ENCODE results near the gene NAXD. TPM values are rescaled to one million over a fixed set of nuclear protein-coding genes. Genes with fewer than 3 reads are reported as not detected.

NAXD gene
- total RNA-seq, 1 donor from 2014 or later: 17.2 TPM

GRCh38 chr13:110649551-110649950 lies 34.2 kb downstream of the NAXD start:
- Histone ChIP-seq H3K36me3 (peaks cover 0 to 24% of the 10 kb centered on the region in 2 donors), H3K27me3 (no peaks in the 10 kb centered on the region), H3K4me1 (no peaks in the 10 kb centered on the region), H3K27ac (no peak overlapping the region), H3K9me3 (no peaks in the 10 kb centered on the region), H3K4me3 (no peak overlapping the region)
- intact Hi-C loops (cut with DNase I): no loop called here
- no peak for DNase-seq (ENCODE audit: extremely low spot score in 2 of 2)
- no peak for TF ChIP-seq POLR2AphosphoS5 (IDR thresholded peaks at IDR 0.05; ENCODE audit: insufficient read depth in 1 of 2, low read depth in 1 of 2)
- TF ChIP-seq, protein P1, sequence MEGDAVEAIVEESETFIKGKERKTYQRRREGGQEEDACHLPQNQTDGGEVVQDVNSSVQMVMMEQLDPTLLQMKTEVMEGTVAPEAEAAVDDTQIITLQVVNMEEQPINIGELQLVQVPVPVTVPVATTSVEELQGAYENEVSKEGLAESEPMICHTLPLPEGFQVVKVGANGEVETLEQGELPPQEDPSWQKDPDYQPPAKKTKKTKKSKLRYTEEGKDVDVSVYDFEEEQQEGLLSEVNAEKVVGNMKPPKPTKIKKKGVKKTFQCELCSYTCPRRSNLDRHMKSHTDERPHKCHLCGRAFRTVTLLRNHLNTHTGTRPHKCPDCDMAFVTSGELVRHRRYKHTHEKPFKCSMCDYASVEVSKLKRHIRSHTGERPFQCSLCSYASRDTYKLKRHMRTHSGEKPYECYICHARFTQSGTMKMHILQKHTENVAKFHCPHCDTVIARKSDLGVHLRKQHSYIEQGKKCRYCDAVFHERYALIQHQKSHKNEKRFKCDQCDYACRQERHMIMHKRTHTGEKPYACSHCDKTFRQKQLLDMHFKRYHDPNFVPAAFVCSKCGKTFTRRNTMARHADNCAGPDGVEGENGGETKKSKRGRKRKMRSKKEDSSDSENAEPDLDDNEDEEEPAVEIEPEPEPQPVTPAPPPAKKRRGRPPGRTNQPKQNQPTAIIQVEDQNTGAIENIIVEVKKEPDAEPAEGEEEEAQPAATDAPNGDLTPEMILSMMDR (IDR thresholded peaks at IDR 0.05): no peak
- TF ChIP-seq POLR2A (IDR thresholded peaks at IDR 0.05): no peak

- no peak for DNase-seq (ENCODE audit: extremely low spot score in 2 of 2)
Observed at GRCh38 chr13:110650436-110650835, 35.1 kb downstream of the NAXD start.

GRCh38 chr13:110651271-110651670 lies 35.9 kb downstream of the NAXD start:
- no peak for DNase-seq (ENCODE audit: extremely low spot score in 2 of 2)
- H3K36me3 ChIP-seq: peaks cover 0 to 21% of the 10 kb centered on the region in 2 donors
- H3K27me3 ChIP-seq: no peaks in the 10 kb centered on the region

More at GRCh38 chr13:110650436-110650835, 35.1 kb downstream of the NAXD start:
- Histone ChIP-seq H3K27me3 (no peaks in the 10 kb centered on the region), H3K36me3 (peaks cover 0 to 23% of the 10 kb centered on the region in 2 donors), H3K4me3 (no peak overlapping the region), H3K27ac (no peak overlapping the region), H3K4me1 (no peaks in the 10 kb centered on the region), H3K9me3 (no peaks in the 10 kb centered on the region)
- intact Hi-C loops (cut with DNase I): no loop called here
- TF ChIP-seq POLR2A (IDR thresholded peaks at IDR 0.05): no peak
- TF ChIP-seq POLR2AphosphoS5 (IDR thresholded peaks at IDR 0.05; ENCODE audit: insufficient read depth in 1 of 2, low read depth in 1 of 2): no peak
- TF ChIP-seq, protein P1 (IDR thresholded peaks at IDR 0.05): no peak

GRCh38 chr13:110651726-110652230 lies 36.4 kb downstream of the NAXD start:
- H3K36me3 ChIP-seq: peaks cover 0 to 21% of the 10 kb centered on the region in 2 donors

More at GRCh38 chr13:110651271-110651670, 35.9 kb downstream of the NAXD start:
- Histone ChIP-seq H3K4me1 (no peaks in the 10 kb centered on the region), H3K27ac (no peak overlapping the region), H3K4me3 (no peak overlapping the region), H3K9me3 (no peaks in the 10 kb centered on the region)
- intact Hi-C loops (cut with DNase I): no loop called here
- TF ChIP-seq POLR2A (IDR thresholded peaks at IDR 0.05) (no peak), POLR2AphosphoS5 (IDR thresholded peaks at IDR 0.05; ENCODE audit: insufficient read depth in 1 of 2, low read depth in 1 of 2) (no peak)
- TF ChIP-seq, protein P1 (IDR thresholded peaks at IDR 0.05): no peak

DNA sequence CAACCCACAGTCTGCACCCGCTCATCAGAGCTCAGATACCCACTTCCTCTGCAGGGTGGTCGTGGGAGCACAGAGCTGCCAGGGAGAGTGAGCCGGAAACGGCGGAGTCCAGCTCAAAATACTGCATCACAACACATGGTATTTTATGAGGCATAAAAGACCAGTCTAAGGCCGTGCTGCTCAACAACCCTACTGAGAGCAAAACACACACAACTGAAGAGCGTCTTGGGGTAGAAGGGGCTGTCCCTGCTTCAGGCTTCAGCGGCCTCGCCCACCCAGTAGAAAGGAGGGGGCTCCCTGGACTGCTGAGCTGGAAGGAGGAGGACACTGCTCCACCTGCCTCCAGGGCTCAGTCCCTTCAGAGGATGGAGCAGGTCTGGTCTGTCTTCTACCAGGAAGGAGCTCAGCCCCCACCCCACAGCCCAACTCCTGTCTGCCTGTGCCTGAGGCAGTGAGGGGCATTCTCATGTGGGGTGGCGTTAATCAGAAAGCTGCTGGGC lies 36.9 kb downstream of the NAXD start:
- Histone ChIP-seq H3K27ac (no peak overlapping the region), H3K4me3 (no peak overlapping the region), H3K4me1 (no peaks in the 10 kb centered on the region), H3K36me3 (peaks cover 0 to 21% of the 10 kb centered on the region in 2 donors), H3K9me3 (no peaks in the 10 kb centered on the region), H3K27me3 (no peaks in the 10 kb centered on the region)
- TF ChIP-seq POLR2AphosphoS5 (IDR thresholded peaks at IDR 0.05; ENCODE audit: insufficient read depth in 1 of 2, low read depth in 1 of 2): no peak
- TF ChIP-seq, protein P1 (IDR thresholded peaks at IDR 0.05): no peak
- intact Hi-C loops (cut with DNase I): no loop called here
- DNase-seq (ENCODE audit: extremely low spot score in 2 of 2): no peak

More at GRCh38 chr13:110651726-110652230, 36.4 kb downstream of the NAXD start:
- no peak overlapping the region for H3K27ac ChIP-seq
- H3K9me3 ChIP-seq: no peaks in the 10 kb centered on the region
- H3K4me1 ChIP-seq: no peaks in the 10 kb centered on the region
- intact Hi-C loops (cut with DNase I): no loop called here
- no peaks in the 10 kb centered on the region for H3K27me3 ChIP-seq
- TF ChIP-seq POLR2A (IDR thresholded peaks at IDR 0.05): no peak
- no peak for TF ChIP-seq POLR2AphosphoS5 (IDR thresholded peaks at IDR 0.05; ENCODE audit: insufficient read depth in 1 of 2, low read depth in 1 of 2)
- TF ChIP-seq, protein P1 (IDR thresholded peaks at IDR 0.05): no peak
- DNase-seq (ENCODE audit: extremely low spot score in 2 of 2): no peak
- H3K4me3 ChIP-seq: no peak overlapping the region

All from vagina (tissue), 2 donors.